SK-N-SH (cell line): ENCODE data around the gene TP53AIP1. TPM values are rescaled to one million over a fixed set of nuclear protein-coding genes. Genes with fewer than 3 reads are reported as not detected.
"Not testable (repeated sequence)": the region's sequence is repeated elsewhere in the genome, so short reads cannot be mapped to it uniquely, and the experiment has no call there.

Experiments
- CTCF ChIA-PET: fragments of 300-600, 350-600 bp; formaldehyde crosslinking; extraction: SDS; loops from one replicate; lab custom pipeline; 2021; lab: Yijun Ruan, JAX
- POLR2A ChIA-PET: fragments of 350-600 bp; sonication (Branson Sonifier 250); formaldehyde crosslinking; extraction: SDS; loops from one replicate; lab custom pipeline; 2020; ENCODE audit warnings: antibody characterized with exemption, inconsistent platforms; lab: Yijun Ruan, JAX
- DNase-seq: peaks from one replicate; pipeline ENCODE4 v3.0.0; 2012
- H2AFZ ChIP-seq: fragments of 200-600 bp; sonication (generic); 2 replicates; pipeline ENCODE4 v1.8.1; 2016; ENCODE audit warnings: antibody characterized with exemption, mild to moderate bottlenecking, low read depth
- H3F3A ChIP-seq: fragments of 200-600 bp; sonication (generic); replicated peaks from 2 replicates; pipeline ENCODE3; 2016; ENCODE audit warnings: antibody characterized with exemption, mild to moderate bottlenecking; ENCODE audit not compliant: insufficient read depth
- H3K27ac ChIP-seq, 2 experiments: fragments of 200-500 bp in 1 of 2; fragments of 200-600 bp in 1 of 2; sonication (Bioruptor generic) in 1 of 2; sonication (generic), shearing (Covaris generic) in 1 of 2; 2 replicates each; pipeline versions ENCODE4 v1.5.1 to v1.6.1; 2014 to 2016; ENCODE audit warnings: low read depth in 2 of 2, inconsistent platforms in 1 of 2, low read length in 1 of 2, mild to moderate bottlenecking in 1 of 2, mixed read lengths in 1 of 2
- H3K27me3 ChIP-seq: fragments of 200-600 bp; sonication (generic), shearing (Covaris generic); 2 replicates; pipeline ENCODE4 v1.6.1; 2016; ENCODE audit warnings: mixed run types; ENCODE audit not compliant: insufficient read depth
- H3K36me3 ChIP-seq, 2 experiments: fragments of 200-500 bp in 1 of 2; fragments of 200-600 bp in 1 of 2; sonication (Bioruptor generic) in 1 of 2; sonication (generic) in 1 of 2; replicated peaks in 1 of 2; 2 replicates each; pipeline versions ENCODE3 to v1.5.1; 2014 to 2016; ENCODE audit warnings: low read length in 1 of 2, mild to moderate bottlenecking in 1 of 2; ENCODE audit not compliant: insufficient read depth in 2 of 2, control insufficient read depth in 1 of 2
- H3K4me1 ChIP-seq, 2 experiments: fragments of 200-500 bp in 1 of 2; fragments of 200-600 bp in 1 of 2; sonication (Bioruptor generic) in 1 of 2; sonication (generic), shearing (Covaris generic) in 1 of 2; 2 replicates each; pipeline versions ENCODE4 v1.5.1 to v1.6.1; 2014 to 2016; ENCODE audit warnings: low read depth in 1 of 2, low read length in 1 of 2, mixed run types in 1 of 2; ENCODE audit not compliant: insufficient read depth in 2 of 2, control insufficient read depth in 1 of 2
- H3K4me2 ChIP-seq: fragments of 200-600 bp; sonication (generic), shearing (Covaris generic); 2 replicates; pipeline ENCODE4 v1.6.1; 2017; ENCODE audit warnings: mixed run types
- H3K4me3 ChIP-seq, 2 experiments: fragments of 200-500 bp in 1 of 2; fragments of 200-600 bp in 1 of 2; sonication (Bioruptor generic) in 1 of 2; sonication (generic), shearing (Covaris generic) in 1 of 2; 2 replicates each; pipeline versions ENCODE4 v1.5.1 to v1.8.1; 2014 to 2016; ENCODE audit warnings: low read depth in 2 of 2, inconsistent platforms in 1 of 2, low read length in 1 of 2, mild to moderate bottlenecking in 1 of 2, mixed read lengths in 1 of 2, moderate library complexity in 1 of 2
- H3K79me2 ChIP-seq: fragments of 200-600 bp; sonication (generic); 2 replicates; pipeline ENCODE4 v1.8.1; 2017; ENCODE audit warnings: mild to moderate bottlenecking; ENCODE audit not compliant: insufficient read depth
- H3K9ac ChIP-seq: fragments of 200-600 bp; sonication (generic); 2 replicates; pipeline ENCODE4 v1.6.1; 2017; ENCODE audit warnings: mixed run types
- H3K9me2 ChIP-seq: fragments of 200-600 bp; sonication (generic); 2 replicates; pipeline ENCODE4 v1.6.1; 2017; ENCODE audit warnings: mixed run types
- H3K9me3 ChIP-seq: fragments of 200-600 bp; sonication (generic); 2 replicates; pipeline ENCODE4 v1.6.1; 2017; ENCODE audit warnings: mixed run types, mild to moderate bottlenecking, moderate library complexity
- H4K20me1 ChIP-seq: fragments of 200-600 bp; sonication (generic); 2 replicates; pipeline ENCODE4 v1.6.1; 2017; ENCODE audit warnings: mild to moderate bottlenecking, mixed run types; ENCODE audit not compliant: insufficient read depth
- CHD2 ChIP-seq: fragments of 150-350 bp; IDR thresholded peaks from 2 replicates; pipeline ENCODE4 v1.6.1; 2018; ENCODE audit warnings: low read length; ENCODE audit not compliant: partially characterized antibody
- EP300 ChIP-seq, 2 experiments: IDR thresholded peaks; 2 replicates each; pipeline versions ENCODE4 v1.4.0 to v1.6.1; 2012; ENCODE audit warnings: borderline replicate concordance in 1 of 2, low read depth in 1 of 2, low read length in 1 of 2
- EZH2phosphoT487 ChIP-seq: fragments of 200-600 bp; sonication (generic); IDR thresholded peaks from 2 replicates; pipeline ENCODE4 v1.6.1; 2017; ENCODE audit warnings: low read depth, mixed run types, mild to moderate bottlenecking, antibody characterized with exemption, moderate library complexity, borderline replicate concordance
- FOXJ3 ChIP-seq: sonication (generic); formaldehyde crosslinking; IDR thresholded peaks from 2 replicates; pipeline ENCODE4 v1.5.1; 2020; ENCODE audit warnings: mild to moderate bottlenecking, missing genetic modification reagents
- FOXM1 ChIP-seq: IDR thresholded peaks from 2 replicates; pipeline ENCODE4 v1.4.0; 2012; ENCODE audit warnings: low read depth, mild to moderate bottlenecking
- GABPA ChIP-seq: IDR thresholded peaks from 2 replicates; pipeline ENCODE4 v1.4.0; 2012; ENCODE audit warnings: low read depth, mild to moderate bottlenecking
- NFIC ChIP-seq: IDR thresholded peaks from 2 replicates; pipeline ENCODE4 v1.4.0; 2012; ENCODE audit warnings: borderline replicate concordance
- NRF1 ChIP-seq: IDR thresholded peaks from 2 replicates; pipeline ENCODE4 v1.6.1; 2012; ENCODE audit warnings: low read depth, mild to moderate bottlenecking, low read length
- POLR2AphosphoS5 ChIP-seq: IDR thresholded peaks from 2 replicates; pipeline ENCODE4 v1.6.1; 2012; ENCODE audit warnings: low read depth, low read length
- RAD21 ChIP-seq: IDR thresholded peaks from 2 replicates; pipeline ENCODE4 v1.6.1; 2012; ENCODE audit warnings: mild to moderate bottlenecking, low read length
- RCOR1 ChIP-seq: fragments of 150-350 bp; IDR thresholded peaks from 2 replicates; pipeline ENCODE4 v1.6.1; 2017; ENCODE audit warnings: antibody characterized with exemption, low read length
- RFX5 ChIP-seq: IDR thresholded peaks from 2 replicates; pipeline ENCODE4 v1.6.1; 2012; ENCODE audit warnings: mild to moderate bottlenecking, improper control_type of control experiment, low read length
- RXRA ChIP-seq: IDR thresholded peaks from 2 replicates; pipeline ENCODE4 v1.4.0; 2012; ENCODE audit warnings: low read depth, mild to moderate bottlenecking, borderline replicate concordance
- SIN3A ChIP-seq: IDR thresholded peaks from 2 replicates; pipeline ENCODE4 v1.6.1; 2012; ENCODE audit warnings: low read depth, mild to moderate bottlenecking, low read length, moderate library complexity, borderline replicate concordance
- TAF1 ChIP-seq: IDR thresholded peaks from 2 replicates; pipeline ENCODE4 v1.6.1; 2012; ENCODE audit warnings: low read depth, mild to moderate bottlenecking, low read length, moderate library complexity, borderline replicate concordance
- TCF12 ChIP-seq: IDR thresholded peaks from 2 replicates; pipeline ENCODE4 v1.4.0; 2012
- YY1 ChIP-seq: IDR thresholded peaks from 2 replicates; pipeline ENCODE4 v1.4.0; 2012; ENCODE audit warnings: low read depth, mild to moderate bottlenecking
- WGBS: methylation state at CpG from one replicate; pipeline ENCODE4 v1.1.6; 2017; ENCODE audit warnings: low lambda C conversion rate; 5-methylcytosine and 5-hydroxymethylcytosine counted together
- polyA plus RNA-seq, 3 experiments: library from polyadenylated mRNA; depleted of rRNA; stranded (reverse); fragments of >200 nt; gene quantifications; 2 replicates each; pipeline ENCODE4 v1.2.3, GENCODE V29; 2012
- TF ChIP-seq, protein P1 (sequence below): IDR thresholded peaks from 2 replicates; pipeline ENCODE4 v1.4.0; 2012; ENCODE audit warnings: low read depth
- TF ChIP-seq, protein P2 (sequence below): fragments of 200-600 bp; sonication (generic); IDR thresholded peaks from 2 replicates; pipeline ENCODE4 v1.6.1; 2017; ENCODE audit warnings: antibody characterized with exemption, mild to moderate bottlenecking, moderate library complexity

The TP53AIP1 gene
- polyA plus RNA-seq, 1 of the 3 experiments (the other 2 are of a cell fraction), result 0.05 TPM

DNA sequence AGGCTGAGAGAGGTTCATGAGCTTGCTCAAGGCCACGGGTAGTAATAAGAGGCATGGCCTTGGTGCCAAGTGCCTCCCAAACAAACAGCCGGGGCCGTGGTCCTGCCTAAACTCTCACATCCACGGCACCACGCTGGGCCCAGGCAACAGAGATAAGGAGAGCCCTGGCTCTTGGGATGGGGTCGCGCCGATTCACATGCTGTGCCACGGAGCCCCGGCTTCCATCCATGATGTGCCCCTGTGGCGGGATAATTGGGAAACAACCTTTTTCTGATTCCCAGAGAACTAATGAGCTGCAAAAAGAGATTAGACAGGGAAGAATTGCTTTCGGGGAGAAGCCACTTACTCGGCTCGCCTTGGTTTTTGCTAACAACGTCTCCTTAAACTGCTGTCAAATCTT, 22.0 kb downstream of the TP53AIP1 start:
- no peaks in the 10 kb centered on the region for H4K20me1 ChIP-seq
- no peak for DNase-seq
- H3K4me3 ChIP-seq, result no peak overlapping the region
- no peak overlapping the region for H3K27ac ChIP-seq
- H3K9ac ChIP-seq, result no peak overlapping the region
- no peaks in the 10 kb centered on the region for H3K36me3 ChIP-seq
- H3K27me3 ChIP-seq, result peaks cover 5% of the 10 kb centered on the region; the same call in 1 of the 2 replicates
- POLR2A ChIA-PET, result no interaction called here
- no peak for TF ChIP-seq TAF1
- no peak for TF ChIP-seq YY1
- TF ChIP-seq, protein P1, sequence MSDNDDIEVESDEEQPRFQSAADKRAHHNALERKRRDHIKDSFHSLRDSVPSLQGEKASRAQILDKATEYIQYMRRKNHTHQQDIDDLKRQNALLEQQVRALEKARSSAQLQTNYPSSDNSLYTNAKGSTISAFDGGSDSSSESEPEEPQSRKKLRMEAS, result no peak
- no peak for TF ChIP-seq NFIC
- TF ChIP-seq GABPA, result no peak
- no peak for TF ChIP-seq CHD2
- no peak for TF ChIP-seq EZH2phosphoT487
- TF ChIP-seq, protein P2, sequence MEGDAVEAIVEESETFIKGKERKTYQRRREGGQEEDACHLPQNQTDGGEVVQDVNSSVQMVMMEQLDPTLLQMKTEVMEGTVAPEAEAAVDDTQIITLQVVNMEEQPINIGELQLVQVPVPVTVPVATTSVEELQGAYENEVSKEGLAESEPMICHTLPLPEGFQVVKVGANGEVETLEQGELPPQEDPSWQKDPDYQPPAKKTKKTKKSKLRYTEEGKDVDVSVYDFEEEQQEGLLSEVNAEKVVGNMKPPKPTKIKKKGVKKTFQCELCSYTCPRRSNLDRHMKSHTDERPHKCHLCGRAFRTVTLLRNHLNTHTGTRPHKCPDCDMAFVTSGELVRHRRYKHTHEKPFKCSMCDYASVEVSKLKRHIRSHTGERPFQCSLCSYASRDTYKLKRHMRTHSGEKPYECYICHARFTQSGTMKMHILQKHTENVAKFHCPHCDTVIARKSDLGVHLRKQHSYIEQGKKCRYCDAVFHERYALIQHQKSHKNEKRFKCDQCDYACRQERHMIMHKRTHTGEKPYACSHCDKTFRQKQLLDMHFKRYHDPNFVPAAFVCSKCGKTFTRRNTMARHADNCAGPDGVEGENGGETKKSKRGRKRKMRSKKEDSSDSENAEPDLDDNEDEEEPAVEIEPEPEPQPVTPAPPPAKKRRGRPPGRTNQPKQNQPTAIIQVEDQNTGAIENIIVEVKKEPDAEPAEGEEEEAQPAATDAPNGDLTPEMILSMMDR, result no peak
- TF ChIP-seq NRF1, result no peak
- TF ChIP-seq POLR2AphosphoS5, result no peak
- TF ChIP-seq FOXJ3 (CRISPR knock-in tag), result no peak
- no peak for TF ChIP-seq RAD21
- TF ChIP-seq RFX5, result no peak
- TF ChIP-seq EP300 (IDR thresholded peaks at IDR 0.05; ENCODE audit: borderline replicate concordance in 1 of 2, low read depth in 1 of 2, low read length in 1 of 2), result no peak
- no peak for TF ChIP-seq RXRA
- no peak for TF ChIP-seq TCF12
- TF ChIP-seq RCOR1, result no peak
- TF ChIP-seq SIN3A, result no peak
- TF ChIP-seq FOXM1, result no peak
- H3K9me2 ChIP-seq, result no peaks in the 10 kb centered on the region
- H3K9me3 ChIP-seq, result no peaks in the 10 kb centered on the region
- H2AFZ ChIP-seq, result no peak overlapping the region
- no peaks in the 10 kb centered on the region for H3K79me2 ChIP-seq
- H3K4me1 ChIP-seq, result no peaks in the 10 kb centered on the region
- no peaks in the 10 kb centered on the region for H3F3A ChIP-seq
- WGBS, result 76% methylated on average over 11 of the region's 15 CpGs
- H3K4me2 ChIP-seq, result no peak overlapping the region
- CTCF ChIA-PET, result interaction anchor here (1.0 to 1.2 kb wide), 3 partner anchors 10 to 36 kb away, joined by 3 to 4 read pairs (median 3); no protein-coding TSS in a partner anchor

- H3K9ac ChIP-seq, H2AFZ ChIP-seq, DNase-seq, H3K79me2 ChIP-seq, H3K4me2 ChIP-seq, POLR2A ChIA-PET, H3K4me3 ChIP-seq, H3K27ac ChIP-seq, H3K4me1 ChIP-seq, H3K27me3 ChIP-seq, H3K9me3 ChIP-seq, H3K9me2 ChIP-seq, H4K20me1 ChIP-seq, H3K36me3 ChIP-seq, H3F3A ChIP-seq: not testable (repeated sequence)
- WGBS, result 74% methylated on average over 6 of the region's 7 CpGs
- CTCF ChIA-PET, result interaction anchor here (1.3 to 2.4 kb wide), 3 partner anchors 10 to 36 kb away, joined by 4 to 12 read pairs (median 11); no protein-coding TSS in a partner anchor
These were observed 23.0 kb downstream of the TP53AIP1 start for GRCh38 chr11:128919635-128920034.
